NCI-H510A (cell line): Measurements from ENCODE around the gene LEMD2.

Experiments
- DNase-seq: peaks from one replicate; lab custom pipeline; 2025; lab: John Stamatoyannopoulos, UW

The LEMD2 gene

DNA sequence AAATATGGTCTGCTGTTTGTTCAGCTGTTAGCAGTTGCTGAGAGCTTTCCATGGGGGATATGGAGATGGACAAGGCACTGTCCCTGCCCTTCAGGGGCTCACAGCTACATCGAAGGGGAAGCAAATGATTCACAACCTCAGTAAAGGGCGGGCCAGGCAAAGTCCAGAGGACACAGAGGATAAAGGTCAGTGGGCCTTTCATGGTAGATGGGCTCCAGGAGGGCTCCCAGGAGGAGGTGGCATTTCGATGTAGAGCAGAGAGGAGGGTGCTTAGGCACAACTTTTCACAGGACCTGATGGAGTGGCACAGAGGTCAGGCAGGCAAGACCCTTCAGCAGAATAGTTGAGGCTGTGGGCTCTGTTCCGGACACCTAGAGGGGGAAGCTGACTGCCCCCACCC, 30.1 kb upstream of the LEMD2 start:
- DNase-seq = no peak

DNA sequence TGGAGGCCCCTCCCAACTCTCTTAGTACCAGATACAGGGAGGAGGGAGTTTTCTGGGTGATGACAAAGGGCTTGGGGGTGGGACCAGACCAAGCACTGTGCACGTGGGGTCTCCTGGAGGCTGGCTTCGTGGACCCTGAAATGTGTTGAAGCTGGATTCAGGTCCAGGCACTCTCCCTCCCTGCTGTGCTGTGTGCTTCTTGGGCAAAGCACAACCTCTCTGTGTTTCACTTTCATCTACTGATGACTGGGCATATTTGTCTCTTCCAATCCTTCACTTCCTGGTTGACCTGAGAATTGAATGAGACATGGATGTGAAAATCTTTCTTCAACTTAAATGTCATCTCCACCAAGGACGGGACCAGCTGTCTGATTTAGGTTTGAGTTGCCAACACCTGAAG, 29.4 kb upstream of the LEMD2 start:
- DNase-seq = no peak

DNA sequence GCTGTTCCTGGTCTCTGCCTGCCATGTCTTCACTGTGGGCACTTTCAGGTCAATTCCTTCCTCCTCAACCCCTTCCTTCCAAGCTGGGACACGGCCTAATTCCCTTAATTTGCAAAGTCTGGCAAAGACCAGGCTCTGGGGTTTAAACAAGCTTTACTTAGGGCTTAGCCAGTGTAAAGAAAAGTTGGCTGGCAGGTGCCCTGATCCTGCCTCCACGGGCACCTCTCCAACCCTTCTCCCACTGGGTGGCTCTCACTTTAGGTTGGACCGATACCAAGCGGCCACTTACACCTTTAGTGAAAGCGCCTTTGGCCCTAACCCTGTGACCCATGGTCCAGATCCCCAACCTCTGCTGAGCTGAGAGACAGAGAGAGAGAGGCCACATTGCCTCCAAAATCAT, 28.6 kb upstream of the LEMD2 start:
- no peak for DNase-seq

DNA sequence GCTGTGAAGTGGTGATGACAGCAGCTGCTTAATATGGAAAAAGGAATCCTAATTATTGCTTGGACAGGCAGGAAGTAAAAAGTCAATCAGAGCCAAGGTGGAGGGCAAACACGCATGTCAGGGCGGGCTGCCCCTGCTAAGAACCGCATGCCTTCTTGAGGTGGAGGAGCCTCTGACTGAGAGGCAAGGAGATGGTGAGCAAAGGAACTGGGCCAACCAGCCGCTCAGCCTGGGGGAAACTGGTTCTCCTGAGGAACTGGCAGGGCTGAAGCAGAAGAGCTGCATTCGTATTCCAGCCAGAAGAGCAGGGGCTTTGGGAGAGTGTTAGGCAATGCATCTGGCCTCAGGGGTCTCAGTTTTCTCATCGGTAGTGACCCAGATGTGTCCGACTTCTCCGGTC, 28.0 kb upstream of the LEMD2 start:
- no peak for DNase-seq

- DNase-seq = peak; percentile 42
These were observed 26.9 kb upstream of the LEMD2 start for GRCh38 chr6:33815854-33816253.

DNA sequence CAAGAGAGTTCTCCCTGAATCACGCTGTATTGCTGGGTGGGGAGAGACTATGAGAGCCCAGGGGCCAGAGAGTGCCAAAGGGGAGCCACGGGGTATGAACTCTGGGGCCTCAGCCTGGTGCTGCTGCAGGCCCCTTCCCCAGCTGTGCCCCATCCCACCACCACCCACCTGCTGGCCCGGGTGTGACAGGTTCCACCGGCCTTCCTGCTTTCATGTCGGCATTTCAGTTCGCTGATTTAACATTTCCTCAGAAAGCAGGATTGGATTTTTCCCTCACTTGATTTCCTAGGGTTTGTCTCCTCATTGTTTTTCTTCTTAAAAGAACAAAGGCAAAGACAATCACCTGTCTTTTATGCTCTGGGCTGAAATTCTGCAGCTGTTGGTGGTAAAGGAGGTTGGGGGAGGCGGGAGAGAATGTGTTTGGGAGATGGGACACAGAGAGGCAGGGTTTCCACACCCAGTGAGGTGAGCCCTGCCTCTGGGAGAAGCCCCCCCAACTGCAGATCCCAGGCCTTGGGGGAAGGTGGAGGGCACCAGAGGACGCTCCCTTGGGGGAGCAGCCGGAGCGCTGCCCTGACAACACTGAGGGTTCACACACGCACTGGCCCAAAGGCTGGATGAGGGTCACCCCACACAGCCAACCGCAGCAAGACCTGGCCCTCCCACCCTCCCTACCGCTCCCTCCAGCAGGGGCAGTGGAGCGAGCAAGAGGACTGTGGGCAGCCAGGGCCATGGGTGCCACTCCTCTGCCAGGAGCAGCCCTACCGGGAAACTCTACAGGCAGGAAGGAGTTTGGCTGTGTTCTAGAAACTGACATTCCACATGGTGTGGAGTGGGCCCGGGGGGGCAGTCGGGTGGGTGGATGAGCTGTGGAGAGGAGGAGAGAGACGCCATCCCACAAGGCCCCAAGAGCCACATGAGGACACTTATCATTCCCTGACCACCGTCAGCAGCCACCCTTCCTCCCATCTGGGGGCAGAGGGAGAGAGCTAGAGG, 25.4 kb upstream of the LEMD2 start:
- no peak for DNase-seq

- no peak for DNase-seq
These were observed 24.4 kb upstream of the LEMD2 start for GRCh38 chr6:33813246-33813904.

GRCh38 chr6:33812669-33813068, 23.7 kb upstream of the LEMD2 start:
- no peak for DNase-seq

DNA sequence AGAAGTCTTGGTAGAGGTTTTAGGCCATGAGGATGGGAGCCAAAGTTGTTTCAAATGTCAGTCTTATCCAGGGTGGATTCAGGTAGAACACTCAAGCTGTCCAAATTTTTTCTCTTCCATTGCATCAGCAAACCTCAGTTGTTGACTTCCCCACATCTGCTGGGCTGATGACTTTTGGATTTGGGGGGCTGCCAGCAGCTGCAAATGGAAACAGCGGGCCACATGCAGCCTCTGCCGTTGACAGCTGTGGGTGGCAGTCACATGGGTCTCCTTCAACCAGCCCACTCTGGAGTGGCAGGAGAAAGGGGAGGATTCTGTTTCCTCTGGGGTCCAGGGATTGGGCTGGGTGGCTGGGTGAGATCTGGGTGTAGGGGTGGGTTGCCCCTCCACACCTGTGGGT, 20.7 kb upstream of the LEMD2 start:
- DNase-seq = no peak

DNA sequence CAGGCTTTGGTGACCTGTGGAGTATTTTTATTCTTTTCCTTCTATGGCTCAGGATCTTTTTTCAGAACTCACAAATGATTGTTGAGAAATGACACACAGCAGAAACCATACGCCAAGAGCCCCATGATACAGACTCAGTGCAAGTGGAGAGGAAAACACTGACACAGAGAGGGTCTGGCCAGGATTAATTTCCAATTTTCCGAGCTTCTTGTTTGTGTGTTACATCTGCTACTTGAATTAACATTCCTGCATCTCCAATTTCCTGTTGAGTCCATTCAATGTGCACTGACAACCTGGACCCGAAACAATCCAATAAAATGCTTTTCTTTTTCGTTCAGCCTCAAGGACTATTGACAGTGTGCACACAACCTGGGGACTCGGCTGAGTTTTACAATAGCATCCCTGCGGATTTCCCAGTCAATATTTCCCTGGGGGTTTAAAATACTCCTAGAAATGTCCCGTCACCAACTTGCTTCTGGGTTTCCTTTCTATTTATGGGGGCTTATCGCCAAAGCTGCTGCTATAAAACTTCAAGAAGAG, 19.8 kb upstream of the LEMD2 start:
- no peak for DNase-seq

- DNase-seq = no peak
These were observed 18.7 kb upstream of the LEMD2 start for GRCh38 chr6:33807606-33808005.

DNA sequence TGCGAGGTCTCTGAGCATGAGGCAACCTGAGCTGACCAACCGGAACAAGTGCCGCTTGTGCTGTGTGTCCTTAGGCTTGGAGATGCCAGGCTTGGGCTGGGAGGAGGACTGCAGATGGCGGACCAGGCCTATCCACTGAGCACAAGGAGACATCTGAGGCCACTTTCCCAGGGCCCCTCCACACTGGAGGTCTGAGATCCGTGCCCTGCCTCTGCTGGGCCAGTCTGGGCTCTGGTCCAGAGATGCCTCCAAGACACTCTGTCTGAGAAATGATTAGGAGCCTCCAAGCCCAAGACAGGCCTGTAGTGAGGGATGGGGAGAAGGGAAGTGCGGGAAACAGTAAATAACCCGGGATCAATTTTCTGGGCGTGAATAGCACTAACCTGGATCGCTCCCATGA, 17.9 kb upstream of the LEMD2 start:
- DNase-seq = no peak

DNA sequence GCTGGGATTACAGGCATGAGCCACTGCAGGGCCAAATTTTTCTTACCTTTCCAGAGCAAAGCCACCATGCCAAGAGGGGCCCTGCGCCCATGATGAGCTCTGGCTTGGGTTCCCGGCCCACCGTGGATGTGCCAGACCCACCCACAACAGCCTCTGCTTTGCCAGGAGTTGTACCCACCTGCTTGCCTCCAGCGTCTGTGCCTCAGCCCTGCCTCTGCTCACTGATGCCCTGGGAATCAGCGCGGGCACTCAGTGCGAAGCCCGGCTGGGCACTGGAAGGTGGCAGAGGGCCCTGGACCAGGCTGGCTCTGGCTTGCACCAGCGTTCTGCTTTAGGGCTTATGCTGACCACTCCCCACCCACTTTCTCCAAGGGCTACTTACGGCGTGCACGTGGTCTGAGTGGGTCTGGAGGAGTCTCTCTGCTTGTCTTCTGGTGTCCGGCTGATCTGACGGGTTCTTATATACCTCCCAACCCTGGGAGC, 14.7 kb upstream of the LEMD2 start, which contains the start of gene MLN:
MLN (minus strand) TSS at position 433 of the 483 bp plus-strand sequence. CDS start 2,840 bp downstream, outside the sequence.
- DNase-seq = no peak

DNA sequence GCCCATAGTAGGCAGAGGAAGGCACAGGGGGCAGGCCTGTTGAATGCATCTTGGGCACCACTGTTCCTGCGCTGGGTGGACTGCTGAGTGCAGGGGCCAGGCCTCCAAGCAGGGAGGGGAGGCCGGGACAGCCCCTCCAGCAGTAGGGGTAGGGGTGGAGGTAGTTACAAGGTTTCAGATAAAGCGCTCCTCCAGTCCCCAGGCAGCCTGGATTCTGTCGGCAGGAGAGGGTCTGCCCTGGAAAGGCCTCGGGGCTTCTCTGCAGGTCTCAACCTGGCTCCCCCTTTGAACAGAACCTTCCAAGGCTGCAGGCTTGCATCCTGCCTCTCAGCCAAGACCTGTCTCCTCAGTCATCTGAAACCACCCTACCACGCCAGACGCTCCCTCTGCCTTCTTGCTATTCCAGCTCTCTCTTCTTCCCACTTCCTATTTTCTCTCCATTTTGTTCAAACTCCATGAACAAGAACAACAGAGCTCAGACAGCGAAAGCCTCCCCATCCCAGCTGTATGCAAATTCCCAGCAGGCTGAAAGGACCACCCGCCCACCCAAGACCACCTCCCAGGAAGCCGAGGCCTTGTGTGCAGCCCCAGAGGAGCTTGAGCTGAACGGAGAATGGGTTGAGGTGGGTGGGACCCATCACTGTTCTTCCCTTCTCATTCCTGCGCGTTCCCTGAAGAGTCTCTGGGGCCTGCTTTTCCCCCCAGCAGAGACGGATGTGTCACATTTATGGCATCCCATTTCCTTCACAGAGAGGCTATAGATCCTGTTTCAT, 13.4 kb upstream of the LEMD2 start:
- no peak for DNase-seq

DNA sequence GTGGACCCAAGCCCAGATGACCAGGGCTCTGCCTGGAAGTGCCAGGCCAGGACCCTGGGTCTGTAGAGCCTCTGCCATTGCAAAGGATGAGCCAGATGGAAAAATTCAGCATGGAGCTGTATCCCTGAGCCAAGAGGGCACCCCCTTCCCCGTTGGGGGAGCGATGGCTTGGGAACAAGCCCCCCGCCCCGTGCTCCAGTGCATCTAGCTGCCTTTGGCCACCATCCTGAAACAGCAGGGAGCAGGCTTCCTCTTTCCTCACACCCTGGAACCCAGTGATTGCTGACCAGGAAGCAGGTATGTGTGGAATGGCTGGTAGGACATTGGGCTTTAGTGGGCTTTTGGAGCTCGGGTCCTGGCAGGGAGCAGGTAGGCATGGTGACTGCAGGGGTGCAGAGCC, 12.7 kb upstream of the LEMD2 start:
- DNase-seq = no peak

DNA sequence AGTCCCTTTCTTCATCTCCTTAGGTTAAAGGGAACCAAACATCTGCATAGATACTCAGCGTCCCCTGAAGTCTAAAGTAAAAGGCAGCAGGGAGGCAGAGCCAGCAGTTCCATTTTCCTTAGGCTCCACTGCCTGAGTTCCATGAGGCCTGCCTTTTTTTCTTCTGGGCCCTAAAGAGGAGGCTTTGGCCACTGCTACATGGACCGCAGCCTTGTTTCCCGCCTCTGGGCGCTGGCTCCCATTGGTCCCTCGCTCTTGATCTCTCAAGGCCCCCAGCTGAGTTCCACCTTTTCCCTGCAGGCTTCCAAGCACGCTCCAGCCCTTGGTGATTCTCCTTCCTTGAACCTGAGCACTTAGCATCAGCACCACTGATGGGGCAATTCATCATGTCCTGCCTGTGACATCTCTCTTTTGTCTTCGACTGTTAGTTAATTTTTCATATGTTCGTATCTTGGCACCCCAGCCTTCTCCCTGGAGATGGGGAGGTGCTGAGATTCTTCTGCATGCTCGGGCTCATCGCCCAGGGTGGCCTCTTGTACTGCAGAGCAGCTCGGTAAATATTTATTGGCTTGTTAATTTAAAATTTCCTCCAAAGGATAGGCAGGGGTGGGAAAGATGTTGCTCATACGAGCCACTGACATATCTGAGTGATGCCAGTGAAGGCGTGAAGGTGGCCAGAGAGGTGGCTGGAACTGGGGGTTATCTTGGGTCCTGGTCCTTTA, 11.5 kb upstream of the LEMD2 start:
- DNase-seq = no peak

GRCh38 chr6:33799454-33800113, 10.7 kb upstream of the LEMD2 start:
- DNase-seq = no peak

GRCh38 chr6:33798343-33798848, 9.5 kb upstream of the LEMD2 start:
- DNase-seq = no peak

GRCh38 chr6:33797626-33798342, 8.9 kb upstream of the LEMD2 start:
- DNase-seq = no peak
